Umbilical cord (tissue), 2 donors: ENCODE data around the gene UBLCP1. TPM values are rescaled to one million over a fixed set of nuclear protein-coding genes. Genes with fewer than 3 reads are reported as not detected.

ENCODE experiments used
- DNase-seq: peaks from one replicate; pipeline ENCODE4 v3.0.0-alpha.2; 2015; ENCODE audit warnings: low spot score
- total RNA-seq: library from RNA; depleted of rRNA; stranded (reverse); fragments of >200 nt; gene quantifications from one replicate; pipeline ENCODE4 v1.2.3, GENCODE V29; 2014; ENCODE audit warnings: low replicate concordance; ENCODE audit not compliant: insufficient read depth

The UBLCP1 gene
- total RNA-seq, 1 donor from 2014 or later, result 20.7 TPM

DNA sequence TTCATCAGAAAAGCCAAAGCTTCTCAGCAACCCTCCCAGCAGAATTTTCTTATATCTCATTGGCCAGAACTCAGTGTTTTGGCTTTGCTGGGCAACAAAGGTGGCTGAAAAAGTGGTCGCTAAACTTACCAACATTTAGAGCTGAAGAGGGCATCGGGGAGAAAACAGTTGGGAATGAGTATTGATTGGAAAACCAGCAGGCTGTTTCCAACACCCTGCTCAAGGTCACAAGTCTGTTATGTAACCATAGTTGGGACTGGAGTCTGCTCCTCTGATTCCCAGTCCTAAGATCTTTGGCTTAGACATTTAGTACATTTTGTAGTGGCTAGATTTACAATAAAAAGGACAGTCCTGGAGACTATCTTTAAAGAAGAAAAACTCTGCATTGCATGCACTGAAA lies 50.1 kb downstream of the UBLCP1 start:
- no peak for DNase-seq

DNA sequence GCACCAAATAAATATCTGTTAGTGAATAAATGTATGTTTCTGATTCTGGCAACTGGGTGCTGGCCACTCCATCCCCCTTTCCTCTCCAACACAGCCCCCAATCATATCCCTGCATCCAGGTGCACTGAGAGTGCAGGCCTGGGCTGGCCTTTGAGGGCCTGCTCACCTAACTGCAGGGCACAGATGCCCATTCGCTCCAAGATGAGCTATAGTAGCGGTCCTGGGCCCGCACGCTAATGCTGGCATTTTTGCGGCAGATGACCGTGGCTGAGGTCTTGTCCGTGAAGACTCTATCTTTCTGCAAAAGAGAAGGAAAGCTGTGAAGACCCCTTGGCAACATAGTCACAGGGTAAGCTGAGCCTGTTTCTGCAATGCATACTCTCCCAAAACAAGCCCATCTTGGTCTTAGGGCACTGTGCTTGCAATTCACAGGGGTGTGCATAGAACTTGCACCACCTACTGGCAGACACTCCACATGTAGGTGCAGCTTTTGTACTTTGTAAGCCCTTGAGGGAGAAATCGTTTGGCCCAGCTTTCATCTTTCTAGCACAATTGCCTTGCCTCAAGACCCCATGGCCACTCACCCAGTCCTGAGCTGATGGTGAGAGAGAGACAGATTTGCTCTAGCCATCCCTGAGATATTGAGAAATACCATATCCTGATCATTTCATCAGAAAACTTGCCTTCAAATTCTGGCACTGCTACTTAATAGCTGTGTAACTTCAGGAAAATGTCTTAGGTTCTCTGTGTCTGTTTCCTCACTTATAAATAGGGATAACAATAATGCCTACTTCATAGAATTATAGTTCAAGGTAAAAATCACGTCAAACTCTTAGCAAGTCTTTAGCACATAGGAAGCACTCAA lies 53.7 kb downstream of the UBLCP1 start:
- DNase-seq, result peak; percentile 54

DNA sequence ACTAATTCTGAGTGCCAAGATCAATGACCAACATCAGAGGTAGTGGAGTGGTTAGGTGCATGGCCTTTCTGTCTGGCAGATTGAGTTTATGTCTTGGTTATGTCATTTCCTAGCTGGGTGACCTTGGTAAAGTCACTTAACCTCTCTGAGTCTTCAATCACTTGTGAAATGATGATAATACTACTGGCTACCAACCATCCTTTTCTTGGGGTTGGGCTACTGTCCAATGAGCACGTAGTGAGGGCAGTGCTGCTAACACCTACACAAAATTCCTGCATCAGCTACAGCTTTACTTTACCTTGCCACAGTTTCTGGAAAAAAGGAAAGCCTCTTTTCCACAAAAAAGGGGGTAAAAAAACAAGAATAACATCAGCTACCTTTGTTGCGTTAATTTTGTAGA lies 54.8 kb downstream of the UBLCP1 start:
- DNase-seq, result no peak

DNA sequence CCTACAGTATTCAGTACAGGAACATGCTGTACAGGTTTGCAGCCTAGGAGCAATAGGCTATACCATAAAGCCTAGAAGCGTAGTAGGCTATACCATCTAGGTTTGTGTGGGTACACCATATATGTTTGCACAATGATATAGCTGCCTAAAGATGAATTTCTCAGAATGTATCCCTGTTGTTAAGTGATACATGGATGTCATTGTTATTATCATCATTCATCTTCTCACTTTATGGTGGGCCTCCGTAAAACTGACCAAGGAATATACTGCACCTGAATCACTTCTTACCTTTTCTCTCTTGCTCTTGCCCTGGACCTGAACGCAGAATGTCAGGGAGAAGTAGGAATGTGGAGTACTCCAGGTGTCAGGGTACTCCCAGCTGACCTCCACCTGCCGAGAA lies 55.4 kb downstream of the UBLCP1 start:
- no peak for DNase-seq

DNA sequence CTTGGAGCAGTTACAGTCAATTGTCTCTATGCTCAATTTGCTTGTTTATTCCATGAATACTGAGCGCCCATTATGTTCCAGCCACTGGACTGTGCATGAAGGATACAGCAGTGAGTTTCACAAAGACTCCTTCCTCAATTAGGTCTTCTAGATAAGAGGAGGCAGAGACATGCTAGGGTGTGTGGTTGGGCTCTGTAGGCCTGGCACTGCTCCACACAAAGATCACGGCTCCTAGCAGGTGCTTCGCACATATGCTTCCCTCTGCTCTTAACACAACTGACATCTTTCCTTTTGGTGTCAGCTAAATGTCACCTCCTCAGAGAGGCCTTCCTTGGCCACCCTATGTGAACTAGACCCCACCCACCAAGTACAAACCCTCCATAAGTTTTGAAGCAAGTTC lies 56.3 kb downstream of the UBLCP1 start:
- DNase-seq, result no peak

DNA sequence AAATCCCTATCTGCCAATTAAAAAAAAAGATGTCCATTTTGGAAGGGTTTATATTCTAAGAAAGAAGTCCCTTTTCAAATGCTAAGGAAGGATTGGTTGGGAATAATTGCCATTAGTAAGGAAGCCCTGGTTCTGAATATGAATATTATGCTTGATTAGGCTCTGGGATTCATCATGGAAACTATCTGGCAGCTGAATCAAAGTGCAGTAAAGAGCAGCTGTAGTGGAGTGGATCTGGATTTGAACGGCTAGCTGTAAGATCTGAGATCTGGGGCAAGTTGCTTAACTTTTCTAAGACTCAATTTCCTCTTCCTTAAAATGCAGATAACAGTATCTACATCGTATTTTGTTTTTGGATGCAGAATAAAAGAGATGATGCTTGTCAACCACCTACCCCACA lies 56.7 kb downstream of the UBLCP1 start:
- DNase-seq, result peak; percentile 86

DNA sequence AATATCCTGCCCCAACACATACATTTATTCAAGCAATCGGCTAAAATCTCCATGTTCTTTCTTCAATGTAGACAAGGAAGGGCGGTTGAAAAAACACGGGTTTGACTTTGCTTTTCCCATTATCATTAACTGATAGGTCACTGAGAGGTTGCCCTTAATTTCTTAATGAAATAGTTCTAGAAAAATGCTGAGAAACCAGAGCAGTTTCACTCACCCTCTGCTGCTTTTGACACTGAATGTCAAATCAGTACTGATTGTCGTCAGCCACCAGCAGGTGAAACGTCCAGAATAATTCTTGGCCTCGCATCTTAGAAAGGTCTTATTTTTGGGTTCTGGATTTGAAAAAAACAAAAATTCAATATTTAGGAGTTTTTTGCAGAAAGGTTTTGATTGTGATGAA lies 59.1 kb downstream of the UBLCP1 start:
- DNase-seq, result no peak

DNA sequence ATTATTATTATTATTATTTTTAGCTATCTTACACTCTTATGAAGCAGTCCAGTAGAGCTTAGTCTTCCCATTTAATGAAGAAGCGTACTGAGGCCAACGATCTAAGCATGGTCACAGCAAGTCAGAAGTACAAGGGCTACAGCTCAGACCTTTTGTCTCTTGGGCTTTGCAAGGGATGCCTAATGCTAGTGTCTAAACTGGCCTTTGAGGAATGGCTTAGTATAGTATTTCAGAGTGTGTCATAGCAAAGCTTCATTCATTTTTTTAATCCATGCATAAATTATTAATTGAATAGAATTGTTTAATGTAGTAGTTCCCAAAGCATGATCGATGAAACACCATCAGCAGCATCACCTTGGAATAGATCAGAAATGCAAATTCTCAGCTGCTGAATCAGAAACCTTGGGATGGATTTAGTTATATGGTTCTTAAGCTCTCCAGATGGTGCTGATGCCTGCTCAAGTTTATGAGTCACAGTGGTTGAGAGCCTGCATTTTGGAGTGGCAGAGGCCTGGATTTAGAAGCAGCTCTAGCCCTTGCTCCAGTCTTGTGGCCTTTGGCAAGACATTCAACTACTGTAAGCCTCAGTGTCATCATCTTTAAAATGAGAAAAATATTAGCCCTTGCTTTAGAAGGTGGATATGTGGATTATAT lies 61.1 kb downstream of the UBLCP1 start:
- peak; percentile 92 for DNase-seq

DNA sequence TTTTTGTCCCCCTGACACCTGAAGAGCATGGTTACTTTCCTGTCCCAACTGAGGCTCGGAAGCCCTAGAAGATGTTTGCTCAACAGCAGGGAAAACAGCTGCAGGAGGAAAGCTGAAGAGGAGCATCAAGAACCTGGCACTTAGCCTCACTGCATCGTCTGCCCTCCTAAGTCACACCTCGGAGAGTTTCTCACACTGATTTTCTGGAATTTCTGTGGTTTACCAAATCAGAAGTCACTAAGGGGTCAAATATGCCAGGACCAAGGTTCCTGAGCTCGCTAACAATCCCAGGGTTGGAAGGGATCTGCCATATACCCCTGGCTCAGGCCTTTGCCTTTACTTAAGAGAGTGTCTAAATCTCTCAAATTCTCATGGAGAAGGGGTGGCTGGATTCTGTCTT lies 61.9 kb downstream of the UBLCP1 start:
- DNase-seq, result no peak

DNA sequence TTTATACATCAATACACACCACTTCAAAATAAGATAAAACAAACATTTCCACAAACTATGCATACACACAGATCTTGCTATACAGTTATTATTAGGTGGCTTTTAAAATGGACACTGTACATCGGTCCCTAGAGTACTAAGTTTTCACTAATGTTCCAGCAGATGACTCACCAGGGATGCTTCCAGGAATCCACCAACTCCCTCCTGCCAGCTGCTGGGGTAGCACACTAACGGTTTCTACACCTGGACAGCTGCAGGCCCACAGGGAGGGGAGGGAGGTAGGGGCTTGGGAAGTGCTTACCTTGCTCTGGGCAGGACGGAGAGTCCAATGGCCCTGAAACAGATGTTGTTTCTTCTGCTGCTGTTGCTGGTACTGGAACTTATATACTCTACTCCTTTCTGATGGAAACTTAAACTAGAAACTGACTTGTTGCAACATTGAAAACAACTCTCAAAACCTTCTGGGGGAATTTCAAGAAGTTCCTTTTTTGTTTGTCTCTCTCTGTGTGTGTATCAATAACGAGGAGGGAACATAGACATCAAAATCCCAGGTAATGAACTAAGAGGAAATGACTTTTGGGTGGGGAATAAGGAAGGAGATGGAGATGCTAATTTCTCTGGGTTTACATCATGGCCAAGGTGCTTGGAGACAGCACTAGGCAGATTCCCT lies 67.2 kb downstream of the UBLCP1 start, which contains the start of gene IL12B:
Gene IL12B (minus strand): TSS at position 357 of the 670 bp plus-strand sequence. CDS start 3,705 bp downstream, outside the sequence.
- DNase-seq, result no peak

DNA sequence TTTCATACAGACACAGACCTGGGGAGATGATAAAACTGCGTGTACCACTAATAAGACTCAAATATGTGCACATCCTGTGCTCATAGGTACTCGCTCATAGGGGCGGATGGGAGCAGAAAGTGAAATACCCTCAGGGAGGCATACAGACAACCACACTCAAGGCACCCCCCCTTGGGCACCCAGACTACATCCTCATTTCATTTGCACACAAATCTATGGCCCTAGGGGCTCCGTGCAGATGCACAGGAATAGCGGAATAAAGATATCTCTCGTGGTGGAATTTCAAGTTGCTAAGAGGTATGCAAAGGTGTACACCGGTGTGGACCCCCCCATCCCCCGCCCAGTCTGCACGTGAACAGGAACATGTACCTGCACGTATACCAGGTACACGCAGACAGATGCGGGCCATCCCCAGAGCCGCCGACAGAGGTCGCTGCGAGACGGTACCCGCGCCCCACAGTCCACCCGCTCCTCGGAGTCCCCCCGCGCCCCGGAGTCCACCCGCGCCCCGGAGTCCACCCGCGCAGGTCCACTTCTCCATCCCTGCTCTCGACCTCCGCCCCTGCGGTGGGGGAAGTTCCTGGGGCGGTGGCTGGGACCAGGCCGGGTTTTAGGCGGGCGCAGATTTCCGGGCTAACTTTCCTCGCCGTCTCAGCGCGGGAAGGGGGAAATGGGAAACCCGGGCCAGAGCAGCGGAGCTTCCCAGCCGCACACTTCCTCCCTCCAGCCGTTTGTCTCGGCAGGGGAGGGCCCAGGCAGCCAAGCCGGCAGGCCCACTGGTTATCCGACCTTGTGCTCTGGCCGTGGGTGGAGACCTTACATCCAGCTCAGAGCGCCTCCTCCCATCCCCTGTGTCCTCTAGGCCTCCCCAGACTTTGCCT lies 68.2 kb downstream of the UBLCP1 start:
- peak; percentile 53 for DNase-seq

DNA sequence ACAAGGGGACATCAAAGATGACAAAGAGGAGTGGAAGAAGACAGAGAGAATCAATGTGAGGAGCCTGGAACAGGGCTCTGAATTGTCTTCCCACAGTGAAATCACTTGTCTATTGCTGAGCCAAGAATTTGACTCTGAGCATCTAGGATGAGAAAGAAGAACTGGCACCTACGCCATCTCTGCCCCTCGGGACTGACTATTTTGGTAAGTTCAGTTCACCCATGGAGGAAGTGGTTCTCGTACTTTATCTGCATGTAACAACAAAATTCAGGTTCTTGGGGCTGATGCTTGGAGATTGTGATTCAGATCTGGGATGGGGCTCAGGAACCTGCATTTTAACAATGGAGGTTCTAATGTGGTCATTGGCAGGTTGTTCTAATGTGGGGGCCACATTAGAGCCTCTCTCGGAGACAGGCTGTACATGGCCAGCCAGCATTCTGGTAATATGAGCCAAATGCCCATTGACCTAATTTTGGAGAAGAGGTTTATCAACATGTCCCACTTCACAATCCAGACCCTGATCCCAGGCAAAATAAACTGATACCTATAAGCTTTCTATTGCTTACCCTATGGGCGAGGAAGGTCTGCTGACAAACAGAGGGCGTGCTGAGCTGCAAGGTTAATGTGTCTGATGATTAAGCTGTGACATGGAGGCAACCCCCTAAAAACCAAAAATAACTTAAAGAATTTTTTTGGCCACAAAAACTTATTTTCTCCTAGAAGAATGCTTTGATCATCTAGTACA lies 69.9 kb downstream of the UBLCP1 start:
- DNase-seq, result no peak

DNA sequence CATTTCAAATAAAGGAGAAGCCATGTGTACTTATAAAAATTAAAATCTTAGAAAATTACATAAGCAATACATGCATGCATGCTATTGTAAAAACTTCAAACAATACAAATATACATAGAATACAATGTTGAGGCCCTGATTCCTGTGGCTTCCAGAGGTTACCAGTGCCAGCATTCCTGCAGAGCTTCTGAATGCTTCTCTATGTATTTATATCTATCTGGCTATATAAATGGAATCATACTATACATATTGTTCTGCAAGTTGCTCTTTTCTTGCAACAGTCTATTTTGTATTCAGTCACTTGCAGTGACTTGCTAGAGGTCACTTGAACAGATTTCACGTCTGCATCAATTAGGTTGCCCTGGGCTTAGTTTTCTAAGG lies 70.4 kb downstream of the UBLCP1 start:
- no peak for DNase-seq

Other genes starting within 250 kb of the UBLCP1 start
- gene EBF1, start 163.4 kb upstream of the UBLCP1 start, total RNA-seq, result 49.1 TPM
- 57.5 TPM for gene RNF145, start 53.7 kb upstream of the UBLCP1 start, total RNA-seq
- 1.7 TPM for gene IL12B, start 67.2 kb downstream of the UBLCP1 start, total RNA-seq